Adipocyte (in vitro differentiated cells): ENCODE results near the gene FOXJ3.

Experiments used
- DNase-seq: peaks from one replicate; pipeline ENCODE4 v3.0.0-alpha.2; 2015; ENCODE audit warnings: low read depth
- H3K27me3 ChIP-seq: replicated peaks from 2 replicates; pipeline ENCODE4 v1.7.0; 2013; ENCODE audit warnings: mild to moderate bottlenecking, low read length, moderate library complexity; ENCODE audit not compliant: control insufficient read depth, insufficient read depth
- H3K36me3 ChIP-seq: 2 replicates; pipeline ENCODE4 v1.7.0; 2013; ENCODE audit warnings: low read length, mild to moderate bottlenecking, moderate library complexity; ENCODE audit not compliant: control insufficient read depth, insufficient read depth, severe bottlenecking
- H3K4me1 ChIP-seq: 2 replicates; pipeline ENCODE4 v1.7.0; 2013; ENCODE audit warnings: mild to moderate bottlenecking, low read length, moderate library complexity; ENCODE audit not compliant: control insufficient read depth, insufficient read depth
- H3K4me3 ChIP-seq: 2 replicates; pipeline ENCODE4 v1.7.0; 2013; ENCODE audit warnings: mild to moderate bottlenecking, low read length, moderate library complexity
- H3K9ac ChIP-seq: 2 replicates; pipeline ENCODE4 v1.7.0; 2013; ENCODE audit warnings: mild to moderate bottlenecking, low read length, moderate library complexity
- H3K9me3 ChIP-seq: 2 replicates; pipeline ENCODE4 v1.7.0; 2013; ENCODE audit warnings: mild to moderate bottlenecking, low read length, moderate library complexity; ENCODE audit not compliant: control insufficient read depth

Gene FOXJ3

GRCh38 chr1:42148166-42148565 is 186.9 kb downstream of the FOXJ3 start:
- Histone ChIP-seq H3K9me3 (no peaks in the 10 kb centered on the region), H3K36me3 (no peaks in the 10 kb centered on the region), H3K4me1 (no peaks in the 10 kb centered on the region), H3K27me3 (peaks cover 84% of the 10 kb centered on the region), H3K9ac (no peak overlapping the region), H3K4me3 (no peak overlapping the region)
- no peak for DNase-seq

GRCh38 chr1:42146626-42147320 is 188.3 kb downstream of the FOXJ3 start:
- no peaks in the 10 kb centered on the region for H3K4me1 ChIP-seq
- H3K36me3 ChIP-seq, result no peaks in the 10 kb centered on the region
- peaks cover 3% of the 10 kb centered on the region for H3K9me3 ChIP-seq
- no peak overlapping the region for H3K9ac ChIP-seq
- H3K4me3 ChIP-seq, result no peak overlapping the region
- peak; percentile 75 for DNase-seq
- peaks cover 85% of the 10 kb centered on the region for H3K27me3 ChIP-seq

- Histone ChIP-seq H3K4me1 (no peaks in the 10 kb centered on the region), H3K4me3 (no peak overlapping the region), H3K27me3 (peaks cover 84% of the 10 kb centered on the region), H3K9ac (no peak overlapping the region), H3K36me3 (no peaks in the 10 kb centered on the region), H3K9me3 (peaks cover 3% of the 10 kb centered on the region)
- DNase-seq, result no peak
Observed at GRCh38 chr1:42145764-42146625, 189.0 kb downstream of the FOXJ3 start.

GRCh38 chr1:42145389-42145716 is 189.7 kb downstream of the FOXJ3 start:
- Histone ChIP-seq H3K27me3 (peaks cover 78% of the 10 kb centered on the region), H3K36me3 (no peaks in the 10 kb centered on the region), H3K9me3 (peaks cover 3% of the 10 kb centered on the region), H3K4me3 (no peak overlapping the region), H3K9ac (no peak overlapping the region), H3K4me1 (no peaks in the 10 kb centered on the region)
- no peak for DNase-seq

GRCh38 chr1:42144711-42145388 is 190.2 kb downstream of the FOXJ3 start:
- Histone ChIP-seq H3K4me3 (no peak overlapping the region), H3K4me1 (no peaks in the 10 kb centered on the region), H3K27me3 (peaks cover 75% of the 10 kb centered on the region), H3K9ac (no peak overlapping the region), H3K9me3 (peaks cover 3% of the 10 kb centered on the region), H3K36me3 (no peaks in the 10 kb centered on the region)
- no peak for DNase-seq

GRCh38 chr1:42143896-42144710 is 190.9 kb downstream of the FOXJ3 start:
- Histone ChIP-seq H3K4me1 (no peaks in the 10 kb centered on the region), H3K27me3 (peaks cover 74% of the 10 kb centered on the region), H3K4me3 (no peak overlapping the region), H3K9me3 (peaks cover 3% of the 10 kb centered on the region), H3K9ac (no peak overlapping the region), H3K36me3 (no peaks in the 10 kb centered on the region)
- no peak for DNase-seq

- Histone ChIP-seq H3K4me1 (no peaks in the 10 kb centered on the region), H3K9me3 (peaks cover 3% of the 10 kb centered on the region), H3K36me3 (no peaks in the 10 kb centered on the region), H3K27me3 (peaks cover 64% of the 10 kb centered on the region), H3K4me3 (no peak overlapping the region), H3K9ac (no peak overlapping the region)
- DNase-seq, result no peak
Observed at GRCh38 chr1:42142894-42143675, 191.9 kb downstream of the FOXJ3 start.

- no peak overlapping the region for H3K9ac ChIP-seq
- no peak overlapping the region for H3K4me3 ChIP-seq
- no peaks in the 10 kb centered on the region for H3K36me3 ChIP-seq
- no peaks in the 10 kb centered on the region for H3K4me1 ChIP-seq
- peaks cover 58% of the 10 kb centered on the region for H3K27me3 ChIP-seq
- no peak for DNase-seq
- H3K9me3 ChIP-seq, result peaks cover 3% of the 10 kb centered on the region
Observed at GRCh38 chr1:42141978-42142377, 193.1 kb downstream of the FOXJ3 start.

- peaks cover 3% of the 10 kb centered on the region for H3K9me3 ChIP-seq
- no peaks in the 10 kb centered on the region for H3K36me3 ChIP-seq
- H3K9ac ChIP-seq, result no peak overlapping the region
- peaks cover 10% of the 10 kb centered on the region for H3K4me1 ChIP-seq
- DNase-seq, result no peak
- H3K27me3 ChIP-seq, result peaks cover 42% of the 10 kb centered on the region
- H3K4me3 ChIP-seq, result no peak overlapping the region
Observed at GRCh38 chr1:42140191-42140590, 194.8 kb downstream of the FOXJ3 start.

GRCh38 chr1:42139444-42139843 is 195.6 kb downstream of the FOXJ3 start:
- H3K27me3 ChIP-seq, result peaks cover 34% of the 10 kb centered on the region
- no peak overlapping the region for H3K4me3 ChIP-seq
- H3K9me3 ChIP-seq, result peaks cover 3% of the 10 kb centered on the region
- no peak for DNase-seq
- H3K36me3 ChIP-seq, result no peaks in the 10 kb centered on the region
- peaks cover 14% of the 10 kb centered on the region for H3K4me1 ChIP-seq
- no peak overlapping the region for H3K9ac ChIP-seq
